Stimulated activated naive B cell treated with anti-CD40 and anti-IgM and Interleukin-4, amounts not matched to agents 10 μg/mL and 1 μg/mL and 100 μg/mL, for 72 hours (primary cell): ENCODE measurements around the gene GPD2.
"Not testable (repeated sequence)": the region's sequence is repeated elsewhere in the genome, so short reads cannot be mapped to it uniquely, and the experiment has no call there.

Experiments used
- ATAC-seq, 2 donors: fragments of 150-1000 bp; cut with Tn5 transposase; replicated peaks; 2 replicates each; pipeline ENCODE4 v1.10.0; 2021; ENCODE audit warnings: moderate library complexity in 1 of 2
- DNase-seq: peaks from one replicate; pipeline ENCODE4 v3.0.0; 2021
- H3K27ac Mint-ChIP-seq: one replicate; pipeline ENCODE4 v1.8.0; 2022; ENCODE audit warnings: mild to moderate bottlenecking, mixed read lengths
- H3K27me3 Mint-ChIP-seq, 2 donors: one replicate each; pipeline ENCODE4 v1.8.0; 2022; ENCODE audit warnings: mixed read lengths in 2 of 2
- H3K36me3 Mint-ChIP-seq, 2 donors: one replicate each; pipeline ENCODE4 v1.8.0; 2022; ENCODE audit warnings: mixed read lengths in 2 of 2, mild to moderate bottlenecking in 1 of 2
- H3K4me1 Mint-ChIP-seq, 2 donors: one replicate each; pipeline ENCODE4 v1.8.0; 2022; ENCODE audit warnings: mixed read lengths in 2 of 2, mild to moderate bottlenecking in 1 of 2
- H3K4me3 Mint-ChIP-seq, 2 donors: one replicate each; pipeline ENCODE4 v1.8.0; 2022; ENCODE audit warnings: mild to moderate bottlenecking in 2 of 2, mixed read lengths in 2 of 2, moderate library complexity in 1 of 2
- H3K9me3 Mint-ChIP-seq, 2 donors: one replicate each; pipeline ENCODE4 v1.8.0; 2022; ENCODE audit warnings: mixed read lengths in 2 of 2, mild to moderate bottlenecking in 1 of 2

The GPD2 gene

DNA sequence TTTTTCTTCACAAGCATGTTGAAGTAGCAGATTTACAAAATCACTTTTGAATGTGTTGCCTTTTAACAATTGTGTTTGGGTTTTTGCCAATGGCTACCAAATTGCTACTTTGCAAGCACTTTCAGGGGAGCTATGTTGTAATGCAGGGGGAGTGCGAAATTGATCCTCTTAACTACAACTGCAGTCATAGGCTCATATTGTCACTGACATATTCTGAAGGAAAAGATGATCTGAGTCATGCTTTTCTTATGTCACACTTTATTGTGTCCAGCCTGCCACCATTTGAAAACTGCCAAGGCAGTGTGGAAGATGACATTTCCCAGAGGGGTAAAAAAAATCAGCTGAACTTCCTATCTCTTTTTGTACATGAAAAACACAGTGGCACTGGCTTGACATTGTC lies 74.9 kb downstream of the GPD2 start:
- Mint-ChIP-seq H3K4me1 (peaks cover 7 to 21% of the 10 kb centered on the region in 2 donors), H3K27me3 (no peaks in the 10 kb centered on the region), H3K4me3 (no peak overlapping the region), H3K9me3 (no peaks in the 10 kb centered on the region), H3K36me3 (peaks cover 26 to 30% of the 10 kb centered on the region in 2 donors), H3K27ac (no peak overlapping the region)
- DNase-seq (no peak), ATAC-seq (no peak)

- Mint-ChIP-seq H3K4me1 (peaks cover 7 to 17% of the 10 kb centered on the region in 2 donors), H3K9me3 (no peaks in the 10 kb centered on the region), H3K36me3 (peaks cover 26 to 30% of the 10 kb centered on the region in 2 donors), H3K4me3 (no peak overlapping the region), H3K27me3 (no peaks in the 10 kb centered on the region), H3K27ac (no peak overlapping the region)
- ATAC-seq (no peak), DNase-seq (no peak)
Measured at GRCh38 chr2:156511803-156512202, 75.6 kb downstream of the GPD2 start.

DNA sequence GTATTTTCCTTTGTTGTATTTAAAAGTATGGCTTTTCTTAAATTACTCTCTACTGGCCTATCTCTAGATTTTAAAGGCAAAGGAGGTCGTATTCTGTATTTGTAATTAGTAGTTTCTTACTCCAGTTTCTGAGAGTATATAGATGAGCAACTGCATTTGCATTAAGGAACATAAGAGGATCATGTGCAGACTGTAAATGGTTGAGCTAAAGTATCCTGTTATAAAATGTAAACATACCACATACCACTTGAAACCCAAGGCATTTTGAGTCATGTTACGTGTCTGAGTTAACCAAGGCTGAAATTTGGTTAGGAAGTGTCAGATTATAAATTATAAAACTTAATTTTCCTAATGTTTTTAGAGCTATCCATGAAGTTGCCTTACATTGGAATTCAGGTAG lies 76.3 kb downstream of the GPD2 start:
- DNase-seq (no peak), ATAC-seq (no peak)
- Mint-ChIP-seq H3K4me1 (peaks cover 7 to 17% of the 10 kb centered on the region in 2 donors), H3K9me3 (no peaks in the 10 kb centered on the region), H3K27ac (no peak overlapping the region), H3K4me3 (no peak overlapping the region), H3K36me3 (peaks cover 26 to 33% of the 10 kb centered on the region in 2 donors), H3K27me3 (no peaks in the 10 kb centered on the region)

GRCh38 chr2:156513219-156513618 lies 77.0 kb downstream of the GPD2 start:
- no peaks in the 10 kb centered on the region for H3K9me3 Mint-ChIP-seq
- peaks cover 5 to 12% of the 10 kb centered on the region in 2 donors for H3K4me1 Mint-ChIP-seq
- no peak overlapping the region for H3K27ac Mint-ChIP-seq
- ATAC-seq (no peak), DNase-seq (no peak)
- H3K36me3 Mint-ChIP-seq, result peaks cover 22 to 35% of the 10 kb centered on the region in 2 donors
- no peaks in the 10 kb centered on the region for H3K27me3 Mint-ChIP-seq
- no peak overlapping the region for H3K4me3 Mint-ChIP-seq

- no peaks in the 10 kb centered on the region for H3K27me3 Mint-ChIP-seq
- no peaks in the 10 kb centered on the region for H3K4me1 Mint-ChIP-seq
- no peak overlapping the region for H3K4me3 Mint-ChIP-seq
- ATAC-seq (no peak), DNase-seq (no peak)
- H3K36me3 Mint-ChIP-seq, result peaks cover 26 to 37% of the 10 kb centered on the region in 2 donors
- no peak overlapping the region for H3K27ac Mint-ChIP-seq
- peaks cover 4 to 6% of the 10 kb centered on the region in 2 donors for H3K9me3 Mint-ChIP-seq
Measured at GRCh38 chr2:156517419-156517818, 81.2 kb downstream of the GPD2 start.

GRCh38 chr2:156518138-156518537 lies 82.0 kb downstream of the GPD2 start:
- Mint-ChIP-seq H3K27ac (no peak overlapping the region), H3K36me3 (peaks cover 24 to 37% of the 10 kb centered on the region in 2 donors)
- ATAC-seq, result no peak

GRCh38 chr2:156522864-156523440 lies 86.8 kb downstream of the GPD2 start:
- ATAC-seq (no peak), DNase-seq (no peak)
- Mint-ChIP-seq H3K4me1 (peaks cover 2 to 11% of the 10 kb centered on the region in 2 donors), H3K27me3 (no peaks in the 10 kb centered on the region), H3K36me3 (peaks cover 10 to 24% of the 10 kb centered on the region in 2 donors), H3K9me3 (peaks cover 4 to 6% of the 10 kb centered on the region in 2 donors), H3K27ac (no peak overlapping the region), H3K4me3 (no peak overlapping the region)

More at GRCh38 chr2:156518138-156518537, 82.0 kb downstream of the GPD2 start:
- no peak for DNase-seq
- H3K9me3 Mint-ChIP-seq, result peaks cover 4 to 6% of the 10 kb centered on the region in 2 donors
- H3K27me3 Mint-ChIP-seq, result no peaks in the 10 kb centered on the region
- H3K4me3 Mint-ChIP-seq, result no peak overlapping the region
- H3K4me1 Mint-ChIP-seq, result no peaks in the 10 kb centered on the region

DNA sequence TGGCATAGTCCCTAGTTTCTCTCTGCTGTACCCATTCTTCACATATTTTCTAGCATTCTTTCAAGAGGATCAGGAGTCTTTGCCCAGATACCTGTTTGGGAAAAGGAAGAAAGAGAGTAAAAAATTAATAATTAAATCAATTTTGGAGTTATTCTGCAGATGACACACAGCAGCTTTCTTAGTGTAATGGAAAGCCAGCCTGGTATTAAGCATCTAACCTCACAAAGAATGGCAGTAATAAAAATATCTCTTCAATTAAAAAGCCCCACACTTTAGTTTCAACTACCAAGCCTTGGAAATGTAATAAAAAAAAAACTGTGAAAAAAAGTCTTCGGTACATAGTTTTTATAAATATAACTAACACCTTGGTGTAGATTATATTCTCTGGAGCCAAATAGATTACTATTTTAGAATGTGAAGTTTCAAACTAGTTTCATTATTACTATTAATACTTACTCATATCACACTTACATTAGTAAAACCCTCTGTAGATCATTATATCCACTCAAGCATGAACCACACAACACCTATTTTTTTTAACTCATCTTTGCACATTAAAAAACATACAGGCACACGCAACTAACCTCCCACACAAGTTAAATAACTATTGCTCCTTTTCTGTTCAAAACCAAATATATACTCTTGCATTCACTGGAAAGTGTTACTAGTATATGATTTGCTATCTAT lies 90.9 kb downstream of the GPD2 start:
- Mint-ChIP-seq H3K4me3 (peak overlapping the region; percentile 14 to 25), H3K4me1 (peaks cover 2 to 11% of the 10 kb centered on the region in 2 donors), H3K9me3 (no peaks in the 10 kb centered on the region), H3K36me3 (peaks cover 0 to 10% of the 10 kb centered on the region in 2 donors), H3K27ac (peak overlapping the region; percentile 87), H3K27me3 (no peaks in the 10 kb centered on the region)
- ATAC-seq (peak; percentile 96 to 98), DNase-seq (no peak)

DNA sequence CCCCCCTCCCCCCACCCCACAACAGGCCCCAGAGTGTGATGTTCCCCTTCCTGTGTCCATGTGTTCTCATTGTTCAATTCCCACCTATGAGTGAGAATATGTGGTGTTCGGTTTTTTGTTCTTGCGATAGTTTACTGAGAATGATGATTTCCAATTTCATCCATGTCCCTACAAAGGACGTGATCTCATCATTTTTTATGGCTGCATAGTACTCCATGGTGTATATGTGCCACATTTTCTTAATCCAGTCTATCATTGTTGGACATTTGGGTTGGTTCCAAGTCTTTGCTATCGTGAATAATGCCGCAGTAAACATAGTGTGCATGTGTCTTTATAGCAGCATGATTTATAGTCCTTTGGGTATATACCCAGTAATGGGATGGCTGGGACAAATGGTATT lies 92.4 kb downstream of the GPD2 start:
- not testable (repeated sequence) for H3K27me3 Mint-ChIP-seq, H3K4me3 Mint-ChIP-seq, DNase-seq, H3K9me3 Mint-ChIP-seq, ATAC-seq, H3K27ac Mint-ChIP-seq
- Mint-ChIP-seq H3K36me3 (peaks cover 1 to 17% of the 10 kb centered on the region in 2 donors), H3K4me1 (peaks cover 11 to 21% of the 10 kb centered on the region in 2 donors)

GRCh38 chr2:156532989-156533388 lies 96.8 kb downstream of the GPD2 start:
- H3K4me3 Mint-ChIP-seq, result no peak overlapping the region
- DNase-seq (no peak), ATAC-seq (no peak)
- peaks cover 9 to 22% of the 10 kb centered on the region in 2 donors for H3K36me3 Mint-ChIP-seq
- no peaks in the 10 kb centered on the region for H3K27me3 Mint-ChIP-seq
- H3K9me3 Mint-ChIP-seq, result no peaks in the 10 kb centered on the region
- H3K27ac Mint-ChIP-seq, result no peak overlapping the region
- H3K4me1 Mint-ChIP-seq, result peaks cover 15 to 20% of the 10 kb centered on the region in 2 donors

GRCh38 chr2:156536534-156536933 lies 100.4 kb downstream of the GPD2 start:
- H3K4me3 Mint-ChIP-seq, result no peak overlapping the region
- H3K36me3 Mint-ChIP-seq, result peaks cover 18 to 31% of the 10 kb centered on the region in 2 donors
- H3K27ac Mint-ChIP-seq, result no peak overlapping the region
- DNase-seq, result no peak
- H3K4me1 Mint-ChIP-seq, result peaks cover 21 to 26% of the 10 kb centered on the region in 2 donors
- H3K27me3 Mint-ChIP-seq, result no peaks in the 10 kb centered on the region
- peaks cover 0 to 4% of the 10 kb centered on the region in 2 donors for H3K9me3 Mint-ChIP-seq
- ATAC-seq, result no peak

DNA sequence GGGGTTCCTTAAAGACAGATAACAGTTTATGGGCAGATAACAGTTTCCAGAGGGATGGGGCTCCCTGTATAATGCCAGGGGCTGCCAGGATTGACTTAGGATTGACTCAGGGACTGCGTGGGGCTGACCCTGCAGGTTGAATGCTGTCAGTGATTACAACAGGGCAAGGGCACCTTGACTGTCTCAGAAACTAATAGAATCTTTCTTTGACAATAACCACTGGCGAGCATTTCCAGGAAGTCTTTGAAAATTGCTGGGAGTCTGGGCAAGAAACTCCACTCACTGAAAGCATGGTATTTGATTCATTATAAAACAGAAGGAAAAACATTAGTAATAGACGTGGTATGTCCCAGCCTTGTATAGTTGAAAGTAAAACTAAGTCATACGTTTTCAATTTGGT lies 101.0 kb downstream of the GPD2 start:
- H3K27ac Mint-ChIP-seq, result no peak overlapping the region
- H3K4me3 Mint-ChIP-seq, result no peak overlapping the region
- ATAC-seq (no peak), DNase-seq (no peak)
- H3K9me3 Mint-ChIP-seq, result peaks cover 0 to 4% of the 10 kb centered on the region in 2 donors
- H3K27me3 Mint-ChIP-seq, result no peaks in the 10 kb centered on the region
- H3K36me3 Mint-ChIP-seq, result peaks cover 18 to 31% of the 10 kb centered on the region in 2 donors
- H3K4me1 Mint-ChIP-seq, result peaks cover 21 to 26% of the 10 kb centered on the region in 2 donors

- peak; percentile 18 for DNase-seq
- Mint-ChIP-seq H3K4me3 (no peak overlapping the region), H3K27ac (peak overlapping the region; percentile 95), H3K9me3 (peaks cover 0 to 4% of the 10 kb centered on the region in 2 donors), H3K36me3 (peaks cover 21 to 33% of the 10 kb centered on the region in 2 donors), H3K4me1 (peaks cover 16 to 22% of the 10 kb centered on the region in 2 donors), H3K27me3 (no peaks in the 10 kb centered on the region)
- peak; percentile 87 to 90 for ATAC-seq
Measured at GRCh38 chr2:156538083-156538504, 101.9 kb downstream of the GPD2 start.

DNA sequence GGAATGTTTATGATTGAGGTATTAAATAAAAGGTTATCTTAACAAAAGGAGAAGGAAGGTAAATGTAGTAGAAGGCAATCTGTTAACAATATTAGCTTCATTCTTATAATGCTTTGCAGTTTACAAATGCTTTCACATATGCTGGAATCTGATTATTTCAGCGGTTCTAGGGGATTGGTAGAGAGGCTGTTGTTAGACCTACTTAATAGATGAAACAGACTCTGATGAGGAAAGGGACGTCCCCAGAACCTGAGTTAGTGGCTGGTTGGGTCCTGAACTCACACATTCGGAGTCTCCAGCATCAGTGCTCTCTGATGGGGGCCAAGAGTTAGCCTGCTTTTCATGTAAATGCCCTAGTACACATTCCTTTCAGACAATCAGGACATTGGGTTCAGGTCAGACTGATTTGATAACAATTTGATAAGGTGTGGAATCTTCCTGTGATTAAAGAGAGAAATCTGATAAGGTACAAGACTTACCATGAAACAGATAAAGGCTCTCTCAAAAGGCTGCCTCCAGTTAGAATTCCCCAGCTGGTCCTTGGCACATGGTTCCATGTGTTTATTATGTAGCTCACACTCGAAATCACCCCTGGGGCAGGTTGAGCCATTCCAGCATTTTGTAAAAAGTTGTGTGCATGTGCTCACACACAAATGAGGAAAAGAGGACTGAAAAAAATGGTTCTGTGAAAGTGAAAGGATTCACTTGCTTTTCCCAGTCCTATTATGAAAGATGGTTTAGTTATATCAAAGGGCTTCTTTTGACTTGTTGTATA lies 103.1 kb downstream of the GPD2 start:
- ATAC-seq (no peak), DNase-seq (no peak)
- no peak overlapping the region for H3K27ac Mint-ChIP-seq
- peaks cover 22 to 29% of the 10 kb centered on the region in 2 donors for H3K36me3 Mint-ChIP-seq
- H3K4me1 Mint-ChIP-seq, result peaks cover 8 to 17% of the 10 kb centered on the region in 2 donors
- peaks cover 0 to 4% of the 10 kb centered on the region in 2 donors for H3K9me3 Mint-ChIP-seq
- H3K4me3 Mint-ChIP-seq, result no peak overlapping the region
- no peaks in the 10 kb centered on the region for H3K27me3 Mint-ChIP-seq
